Tibial nerve (tissue), 4 donors: ENCODE data around the gene ALK. TPM values are rescaled to one million over a fixed set of nuclear protein-coding genes. Genes with fewer than 3 reads are reported as not detected.

ENCODE experiments used
- DNase-seq, 2 donors: peaks; one replicate each; pipeline ENCODE4 v3.0.0-alpha.2; 2019; ENCODE audit warnings: low spot score in 2 of 2
- H3K27ac ChIP-seq, 4 donors: fragments of 200-600 bp; sonication (generic) in 3 of 4; one replicate each; pipeline ENCODE4 v1.5.1; 2017 to 2019; ENCODE audit warnings: mild to moderate bottlenecking in 1 of 4
- H3K27me3 ChIP-seq, 2 donors: fragments of 200-600 bp; sonication (generic) in 1 of 2; one replicate each; pipeline versions ENCODE4 v1.5.1 to v1.6.0; 2017 to 2019
- H3K36me3 ChIP-seq, 3 donors: fragments of 200-600 bp; sonication (generic); one replicate each; pipeline ENCODE4 v1.5.1; 2018 to 2019
- H3K4me1 ChIP-seq, 4 donors: fragments of 200-600 bp; sonication (generic) in 3 of 4; one replicate each; pipeline ENCODE4 v1.5.1; 2017 to 2019
- H3K4me3 ChIP-seq, 4 donors: fragments of 200-600 bp; sonication (generic) in 3 of 4; one replicate each; pipeline ENCODE4 v1.5.1; 2017 to 2019; ENCODE audit warnings: mild to moderate bottlenecking in 1 of 4, moderate library complexity in 1 of 4
- H3K9me3 ChIP-seq, 4 donors: fragments of 200-600 bp; sonication (generic) in 3 of 4; one replicate each; pipeline ENCODE4 v1.5.1; 2017 to 2019
- CTCF ChIP-seq, 5 experiments: fragments of 200-600 bp in 3 of 5; fragments of 450-650 bp in 2 of 5; sonication (generic) in 3 of 5; IDR thresholded peaks; one replicate each; pipeline ENCODE4 v1.5.1; 2016 to 2019; ENCODE audit warnings: antibody characterized with exemption in 5 of 5, mild to moderate bottlenecking in 3 of 5, moderate library complexity in 2 of 5
- EP300 ChIP-seq, 2 donors: sonication (generic); formaldehyde crosslinking; IDR thresholded peaks; one replicate each; pipeline ENCODE4 v1.6.1; 2017; ENCODE audit warnings: antibody characterized with exemption in 2 of 2, mild to moderate bottlenecking in 1 of 2
- POLR2A ChIP-seq, 2 donors: fragments of 450-650 bp; IDR thresholded peaks; one replicate each; pipeline ENCODE4 v1.6.1; 2017; ENCODE audit warnings: antibody characterized with exemption in 2 of 2, mild to moderate bottlenecking in 2 of 2, moderate library complexity in 2 of 2
- WGBS, 2 donors: methylation state at CpG; one replicate each; pipeline ENCODE4 v1.1.5; 2018; 5-methylcytosine and 5-hydroxymethylcytosine counted together
- total RNA-seq, 4 donors: library from RNA; depleted of rRNA; stranded (reverse); fragments of >200 nt; gene quantifications; one replicate each; pipeline ENCODE4 v1.1.0, GENCODE V29; 2016

Gene ALK
- total RNA-seq, 4 donors from 2014 or later: 0.39 to 4.8 (median 0.66) TPM

- Histone ChIP-seq H3K27me3 (no peaks in the 10 kb centered on the region), H3K4me1 (no peaks in the 10 kb centered on the region), H3K9me3 (no peaks in the 10 kb centered on the region), H3K27ac (no peak overlapping the region), H3K36me3 (no peaks in the 10 kb centered on the region), H3K4me3 (no peak overlapping the region)
- TF ChIP-seq POLR2A (IDR thresholded peaks at IDR 0.05) (no peak), EP300 (IDR thresholded peaks at IDR 0.05) (no peak), CTCF (IDR thresholded peaks at IDR 0.05) (no peak)
- no peak for DNase-seq
- 91% methylated on average over 3 of the region's 3 CpGs for WGBS, 2 donors
Observed at GRCh38 chr2:29760008-29760407, 161.4 kb downstream of the ALK start.

- H3K27me3 ChIP-seq: no peaks in the 10 kb centered on the region
- no peaks in the 10 kb centered on the region for H3K9me3 ChIP-seq
- H3K4me3 ChIP-seq: no peak overlapping the region
- WGBS, 2 donors: 80 to 85% methylated on average over 4 of the region's 4 CpGs
- DNase-seq: no peak
- no peak overlapping the region for H3K27ac ChIP-seq
- no peaks in the 10 kb centered on the region for H3K4me1 ChIP-seq
- TF ChIP-seq CTCF (IDR thresholded peaks at IDR 0.05) (no peak), EP300 (IDR thresholded peaks at IDR 0.05) (no peak), POLR2A (IDR thresholded peaks at IDR 0.05) (no peak)
- H3K36me3 ChIP-seq: no peaks in the 10 kb centered on the region
Observed at GRCh38 chr2:29759360-29759759, 162.0 kb downstream of the ALK start.

- Histone ChIP-seq H3K27me3 (no peaks in the 10 kb centered on the region), H3K4me3 (no peak overlapping the region), H3K9me3 (no peaks in the 10 kb centered on the region), H3K36me3 (no peaks in the 10 kb centered on the region), H3K27ac (no peak overlapping the region), H3K4me1 (peaks cover 0 to 6% (median 0%) of the 10 kb centered on the region in 4 donors)
- 89 to 93% methylated on average over 5 of the region's 5 CpGs for WGBS, 2 donors
- DNase-seq: no peak
- TF ChIP-seq POLR2A (IDR thresholded peaks at IDR 0.05): no peak
- TF ChIP-seq CTCF (IDR thresholded peaks at IDR 0.05): no peak
Observed at GRCh38 chr2:29755829-29756228, 165.6 kb downstream of the ALK start.

- no peaks in the 10 kb centered on the region for H3K27me3 ChIP-seq
- no peaks in the 10 kb centered on the region for H3K36me3 ChIP-seq
- peaks cover 0 to 6% (median 0%) of the 10 kb centered on the region in 4 donors for H3K4me1 ChIP-seq
- DNase-seq: no peak
- H3K27ac ChIP-seq: no peak overlapping the region
- WGBS, 2 donors: 88 to 90% methylated on average over 7 of the region's 7 CpGs
- H3K4me3 ChIP-seq: no peak overlapping the region
- no peaks in the 10 kb centered on the region for H3K9me3 ChIP-seq
- TF ChIP-seq POLR2A (IDR thresholded peaks at IDR 0.05): no peak
Observed at GRCh38 chr2:29755233-29755632, 166.2 kb downstream of the ALK start.

GRCh38 chr2:29753671-29754444 is 167.5 kb downstream of the ALK start:
- H3K27ac ChIP-seq: no peak overlapping the region
- WGBS, 2 donors: 40 to 44% methylated on average over 7 to 8 of the region's 8 CpGs
- TF ChIP-seq EP300 (IDR thresholded peaks at IDR 0.05) (no peak), CTCF (IDR thresholded peaks at IDR 0.05) (no peak), POLR2A (IDR thresholded peaks at IDR 0.05) (no peak)
- H3K27me3 ChIP-seq: no peaks in the 10 kb centered on the region
- H3K36me3 ChIP-seq: no peaks in the 10 kb centered on the region
- no peak for DNase-seq
- H3K4me1 ChIP-seq: peaks cover 0 to 6% (median 0%) of the 10 kb centered on the region in 4 donors
- H3K4me3 ChIP-seq: no peak overlapping the region
- no peaks in the 10 kb centered on the region for H3K9me3 ChIP-seq
